ENCODE data around the gene BAHD1. TPM values are rescaled to one million over a fixed set of nuclear protein-coding genes. Genes with fewer than 3 reads are reported as not detected.

Gene BAHD1
- total RNA-seq, 1 donor from 2014 or later: 26.5 TPM

- H3K9me3 Mint-ChIP-seq: no peaks in the 10 kb centered on the region
Observed at GRCh38 chr15:40467261-40467615, 26.5 kb downstream of the BAHD1 start.

DNA sequence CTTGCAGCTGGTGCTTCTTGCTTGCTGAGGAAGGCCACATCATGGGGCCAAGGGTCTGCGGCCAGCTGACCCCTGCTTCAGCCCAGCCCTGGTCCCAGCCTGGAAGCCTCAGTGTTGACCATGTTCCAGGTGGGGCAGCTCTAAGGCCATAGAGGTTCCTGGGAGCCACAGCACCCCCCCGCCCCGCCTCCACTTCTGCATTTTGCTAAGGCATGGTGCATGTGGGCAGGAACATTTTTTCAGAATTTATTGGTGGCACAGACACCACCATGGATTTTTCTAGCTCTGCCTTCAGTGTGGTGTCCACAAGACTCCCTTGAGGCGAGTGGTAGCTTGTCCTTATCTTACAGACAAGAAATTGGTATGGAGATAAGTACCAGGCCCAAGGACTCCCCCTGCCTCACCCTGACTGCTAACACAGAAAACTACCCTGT lies 28.2 kb downstream of the BAHD1 start:
- no peak for DNase-seq (ENCODE audit: low spot score)
- H3K36me3 Mint-ChIP-seq (ENCODE audit: low read depth): peaks cover 21% of the 10 kb centered on the region
- peaks cover 27% of the 10 kb centered on the region for H3K4me1 Mint-ChIP-seq (ENCODE audit: low read depth)
- no peak overlapping the region for H3K4me3 Mint-ChIP-seq (ENCODE audit: low read depth)
- intact Hi-C loops (cut with micrococcal nuclease): no loop called here
- H3K27me3 Mint-ChIP-seq (ENCODE audit: low read depth): no peaks in the 10 kb centered on the region
- no peak overlapping the region for H3K27ac Mint-ChIP-seq
- no peaks in the 10 kb centered on the region for H3K9me3 Mint-ChIP-seq

More at GRCh38 chr15:40467261-40467615, 26.5 kb downstream of the BAHD1 start:
- intact Hi-C loops (cut with micrococcal nuclease): no loop called here
- peaks cover 19% of the 10 kb centered on the region for H3K4me1 Mint-ChIP-seq (ENCODE audit: low read depth)
- no peaks in the 10 kb centered on the region for H3K27me3 Mint-ChIP-seq (ENCODE audit: low read depth)
- no peak for DNase-seq (ENCODE audit: low spot score)
- peaks cover 28% of the 10 kb centered on the region for H3K36me3 Mint-ChIP-seq (ENCODE audit: low read depth)
- no peak overlapping the region for H3K4me3 Mint-ChIP-seq (ENCODE audit: low read depth)
- no peak overlapping the region for H3K27ac Mint-ChIP-seq

DNA sequence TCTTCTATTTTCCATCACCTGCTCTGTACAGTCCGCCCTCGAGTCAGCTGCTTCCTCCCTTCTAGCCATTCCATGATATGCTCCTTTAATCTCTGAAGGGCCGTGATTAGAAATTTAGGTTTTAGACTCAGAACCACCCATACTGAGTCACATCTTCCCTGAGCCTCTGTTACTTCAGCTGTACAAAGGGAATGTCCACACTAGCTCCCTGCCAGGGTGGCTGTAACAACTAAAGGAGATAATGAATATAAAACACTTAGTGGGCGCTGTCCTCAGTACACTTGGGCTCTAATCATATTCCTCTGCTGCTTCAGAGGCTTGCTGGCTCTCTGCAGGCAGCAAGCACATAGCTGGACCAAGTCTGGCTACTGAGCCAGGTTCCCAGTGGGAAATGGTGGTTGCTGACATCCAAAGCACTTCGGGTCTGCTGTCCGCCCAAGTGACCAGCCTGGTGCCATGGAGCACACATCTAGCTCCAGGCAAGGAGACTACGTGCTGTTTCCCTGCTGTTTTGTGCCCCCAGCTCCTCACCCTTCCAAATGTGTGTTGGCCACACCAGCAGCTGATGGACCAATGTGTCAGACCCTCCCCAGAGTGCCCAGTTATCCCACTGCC lies 29.1 kb downstream of the BAHD1 start:
- Mint-ChIP-seq H3K4me3 (ENCODE audit: low read depth) (peak overlapping the region; percentile 56), H3K27ac (peak overlapping the region; percentile 60), H3K27me3 (ENCODE audit: low read depth) (no peaks in the 10 kb centered on the region), H3K9me3 (no peaks in the 10 kb centered on the region), H3K36me3 (ENCODE audit: low read depth) (peaks cover 16% of the 10 kb centered on the region), H3K4me1 (ENCODE audit: low read depth) (peaks cover 27% of the 10 kb centered on the region)
- intact Hi-C loops (cut with micrococcal nuclease): loop anchor here (1.0 to 5.0 kb wide), 2 partner anchors 30 to 37 kb away; partner anchors contain the start of gene BAHD1
- no peak for DNase-seq (ENCODE audit: low spot score)

- Mint-ChIP-seq H3K4me3 (ENCODE audit: low read depth) (peak within 1 kb of the TSS; percentile 86), H3K27me3 (ENCODE audit: low read depth) (no peaks in the 10 kb centered on the region), H3K27ac (peak within 1 kb of the TSS; percentile 68), H3K9me3 (no peaks in the 10 kb centered on the region), H3K36me3 (ENCODE audit: low read depth) (peaks cover 10% of the 10 kb centered on the region), H3K4me1 (ENCODE audit: low read depth) (peaks cover 27% of the 10 kb centered on the region)
- DNase-seq (ENCODE audit: low spot score): peak; percentile 43
- intact Hi-C loops (cut with micrococcal nuclease): loop anchor here (1.0 to 5.0 kb wide), 2 partner anchors 30 to 37 kb away; partner anchors contain the start of gene BAHD1
Observed at GRCh38 chr15:40470423-40471104, 29.8 kb downstream of the BAHD1 start, which contains the start of gene CHST14. CHST14 (plus strand) TSS chr15:40470984; CDS start chr15:40471214, 230 bp downstream.

GRCh38 chr15:40471105-40471807 lies 30.5 kb downstream of the BAHD1 start:
- H3K27me3 Mint-ChIP-seq (ENCODE audit: low read depth): peaks cover 3% of the 10 kb centered on the region
- DNase-seq (ENCODE audit: low spot score): no peak
- peaks cover 6% of the 10 kb centered on the region for H3K36me3 Mint-ChIP-seq (ENCODE audit: low read depth)
- H3K9me3 Mint-ChIP-seq: no peaks in the 10 kb centered on the region
- H3K27ac Mint-ChIP-seq: peak overlapping the region; percentile 68
- H3K4me3 Mint-ChIP-seq (ENCODE audit: low read depth): peak overlapping the region; percentile 86
- intact Hi-C loops (cut with micrococcal nuclease): loop anchor here (5.0 kb wide), 1 partner anchor 36 kb away; no protein-coding TSS in a partner anchor
- peaks cover 29% of the 10 kb centered on the region for H3K4me1 Mint-ChIP-seq (ENCODE audit: low read depth)

- H3K4me1 Mint-ChIP-seq (ENCODE audit: low read depth): peaks cover 25% of the 10 kb centered on the region
- H3K9me3 Mint-ChIP-seq: no peaks in the 10 kb centered on the region
- H3K27me3 Mint-ChIP-seq (ENCODE audit: low read depth): peaks cover 5% of the 10 kb centered on the region
- intact Hi-C loops (cut with micrococcal nuclease): loop anchor here (5.0 kb wide), 1 partner anchor 36 kb away; no protein-coding TSS in a partner anchor
- peak overlapping the region; percentile 68 for H3K27ac Mint-ChIP-seq
- DNase-seq (ENCODE audit: low spot score): no peak
- peaks cover 3% of the 10 kb centered on the region for H3K36me3 Mint-ChIP-seq (ENCODE audit: low read depth)
- H3K4me3 Mint-ChIP-seq (ENCODE audit: low read depth): peak overlapping the region; percentile 86
Observed at GRCh38 chr15:40471808-40472150, 31.0 kb downstream of the BAHD1 start.

DNA sequence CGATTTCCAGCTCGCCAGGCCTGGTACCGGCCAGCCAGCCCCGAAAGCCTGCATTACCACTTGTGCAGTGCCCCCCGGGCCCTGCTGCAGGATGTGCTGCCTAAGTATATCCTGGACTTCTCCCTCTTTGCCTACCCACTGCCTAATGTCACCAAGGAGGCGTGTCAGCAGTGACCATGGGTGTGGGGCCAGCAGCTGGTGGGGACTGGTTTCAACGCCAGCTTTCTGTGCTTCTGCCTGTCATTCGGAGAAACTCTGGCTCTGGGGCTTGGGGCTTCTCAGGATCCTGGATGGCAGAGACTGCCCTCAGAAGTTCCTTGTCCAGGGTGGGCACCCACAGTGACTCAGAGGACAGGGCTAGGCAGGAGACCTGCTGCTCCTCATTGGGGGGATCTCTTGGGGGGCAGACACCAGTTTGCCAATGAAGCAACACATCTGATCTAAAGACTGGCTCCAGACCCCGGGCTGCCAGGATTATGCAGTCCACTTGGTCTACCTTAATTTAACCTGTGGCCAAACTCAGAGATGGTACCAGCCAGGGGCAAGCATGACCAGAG lies 31.5 kb downstream of the BAHD1 start:
- Mint-ChIP-seq H3K27ac (no peak overlapping the region), H3K9me3 (no peaks in the 10 kb centered on the region), H3K27me3 (ENCODE audit: low read depth) (peaks cover 9% of the 10 kb centered on the region), H3K36me3 (ENCODE audit: low read depth) (no peaks in the 10 kb centered on the region), H3K4me1 (ENCODE audit: low read depth) (peaks cover 23% of the 10 kb centered on the region), H3K4me3 (ENCODE audit: low read depth) (peak overlapping the region; percentile 86)
- no peak for DNase-seq (ENCODE audit: low spot score)
- intact Hi-C loops (cut with micrococcal nuclease): loop anchor here (5.0 kb wide), 1 partner anchor 35 kb away; no protein-coding TSS in a partner anchor

DNA sequence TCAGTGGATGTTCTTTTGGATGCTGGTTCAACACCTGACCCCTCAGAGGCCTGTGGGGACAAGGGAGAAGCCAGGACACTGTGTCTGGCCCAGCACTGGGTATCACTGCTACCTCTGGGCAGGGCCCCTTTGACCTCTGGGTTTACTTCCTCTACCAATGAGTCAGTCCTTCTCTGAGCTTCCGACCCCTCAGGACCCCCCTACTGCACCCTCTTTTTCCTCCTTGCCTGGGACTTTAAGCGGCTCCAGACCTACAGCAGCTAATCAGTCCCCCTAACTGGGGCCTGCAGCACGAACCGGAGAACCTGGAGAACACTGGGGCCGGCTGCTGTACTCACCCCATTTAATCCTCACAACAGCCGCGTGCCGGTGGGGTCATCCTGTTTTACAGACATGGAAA lies 33.8 kb downstream of the BAHD1 start:
- Mint-ChIP-seq H3K36me3 (ENCODE audit: low read depth) (no peaks in the 10 kb centered on the region), H3K27me3 (ENCODE audit: low read depth) (peaks cover 21% of the 10 kb centered on the region), H3K27ac (no peak overlapping the region), H3K9me3 (no peaks in the 10 kb centered on the region), H3K4me1 (ENCODE audit: low read depth) (peaks cover 22% of the 10 kb centered on the region), H3K4me3 (ENCODE audit: low read depth) (no peak overlapping the region)
- DNase-seq (ENCODE audit: low spot score): no peak
- intact Hi-C loops (cut with micrococcal nuclease): loop anchor here (5.0 kb wide), 1 partner anchor 33 kb away; no protein-coding TSS in a partner anchor

GRCh38 chr15:40477642-40478327 lies 37.0 kb downstream of the BAHD1 start:
- Mint-ChIP-seq H3K27me3 (ENCODE audit: low read depth) (peaks cover 45% of the 10 kb centered on the region), H3K36me3 (ENCODE audit: low read depth) (no peaks in the 10 kb centered on the region), H3K27ac (no peak overlapping the region), H3K4me3 (ENCODE audit: low read depth) (no peak overlapping the region), H3K4me1 (ENCODE audit: low read depth) (peaks cover 4% of the 10 kb centered on the region), H3K9me3 (no peaks in the 10 kb centered on the region)
- intact Hi-C loops (cut with micrococcal nuclease): no loop called here
- no peak for DNase-seq (ENCODE audit: low spot score)

GRCh38 chr15:40479024-40479423 lies 38.3 kb downstream of the BAHD1 start:
- H3K4me3 Mint-ChIP-seq (ENCODE audit: low read depth): no peak overlapping the region
- no peaks in the 10 kb centered on the region for H3K9me3 Mint-ChIP-seq
- no peaks in the 10 kb centered on the region for H3K36me3 Mint-ChIP-seq (ENCODE audit: low read depth)
- no peak overlapping the region for H3K27ac Mint-ChIP-seq
- peaks cover 2% of the 10 kb centered on the region for H3K4me1 Mint-ChIP-seq (ENCODE audit: low read depth)
- H3K27me3 Mint-ChIP-seq (ENCODE audit: low read depth): peaks cover 54% of the 10 kb centered on the region
- no peak for DNase-seq (ENCODE audit: low spot score)
- intact Hi-C loops (cut with micrococcal nuclease): no loop called here

- H3K36me3 Mint-ChIP-seq (ENCODE audit: low read depth): no peaks in the 10 kb centered on the region
- H3K4me1 Mint-ChIP-seq (ENCODE audit: low read depth): no peaks in the 10 kb centered on the region
- H3K9me3 Mint-ChIP-seq: no peaks in the 10 kb centered on the region
- H3K27ac Mint-ChIP-seq: no peak overlapping the region
- H3K27me3 Mint-ChIP-seq (ENCODE audit: low read depth): peaks cover 50% of the 10 kb centered on the region
- intact Hi-C loops (cut with micrococcal nuclease): no loop called here
- DNase-seq (ENCODE audit: low spot score): no peak
- no peak overlapping the region for H3K4me3 Mint-ChIP-seq (ENCODE audit: low read depth)
Observed at GRCh38 chr15:40481341-40482074, 40.8 kb downstream of the BAHD1 start.

GRCh38 chr15:40483919-40484318 lies 43.2 kb downstream of the BAHD1 start:
- no peaks in the 10 kb centered on the region for H3K9me3 Mint-ChIP-seq
- H3K27ac Mint-ChIP-seq: no peak overlapping the region
- peaks cover 36% of the 10 kb centered on the region for H3K27me3 Mint-ChIP-seq (ENCODE audit: low read depth)
- no peak overlapping the region for H3K4me3 Mint-ChIP-seq (ENCODE audit: low read depth)
- H3K36me3 Mint-ChIP-seq (ENCODE audit: low read depth): no peaks in the 10 kb centered on the region
- H3K4me1 Mint-ChIP-seq (ENCODE audit: low read depth): no peaks in the 10 kb centered on the region
- no peak for DNase-seq (ENCODE audit: low spot score)
- intact Hi-C loops (cut with micrococcal nuclease): no loop called here
